ENCODE measurements around the gene RGS11. TPM values are rescaled to one million over a fixed set of nuclear protein-coding genes. Genes with fewer than 3 reads are reported as not detected.
"Not testable (repeated sequence)": the region's sequence is repeated elsewhere in the genome, so short reads cannot be mapped to it uniquely, and the experiment has no call there.

The RGS11 gene
- polyA plus RNA-seq, 4 donors = 0.49 to 20.1 (median 7.4) TPM

DNA sequence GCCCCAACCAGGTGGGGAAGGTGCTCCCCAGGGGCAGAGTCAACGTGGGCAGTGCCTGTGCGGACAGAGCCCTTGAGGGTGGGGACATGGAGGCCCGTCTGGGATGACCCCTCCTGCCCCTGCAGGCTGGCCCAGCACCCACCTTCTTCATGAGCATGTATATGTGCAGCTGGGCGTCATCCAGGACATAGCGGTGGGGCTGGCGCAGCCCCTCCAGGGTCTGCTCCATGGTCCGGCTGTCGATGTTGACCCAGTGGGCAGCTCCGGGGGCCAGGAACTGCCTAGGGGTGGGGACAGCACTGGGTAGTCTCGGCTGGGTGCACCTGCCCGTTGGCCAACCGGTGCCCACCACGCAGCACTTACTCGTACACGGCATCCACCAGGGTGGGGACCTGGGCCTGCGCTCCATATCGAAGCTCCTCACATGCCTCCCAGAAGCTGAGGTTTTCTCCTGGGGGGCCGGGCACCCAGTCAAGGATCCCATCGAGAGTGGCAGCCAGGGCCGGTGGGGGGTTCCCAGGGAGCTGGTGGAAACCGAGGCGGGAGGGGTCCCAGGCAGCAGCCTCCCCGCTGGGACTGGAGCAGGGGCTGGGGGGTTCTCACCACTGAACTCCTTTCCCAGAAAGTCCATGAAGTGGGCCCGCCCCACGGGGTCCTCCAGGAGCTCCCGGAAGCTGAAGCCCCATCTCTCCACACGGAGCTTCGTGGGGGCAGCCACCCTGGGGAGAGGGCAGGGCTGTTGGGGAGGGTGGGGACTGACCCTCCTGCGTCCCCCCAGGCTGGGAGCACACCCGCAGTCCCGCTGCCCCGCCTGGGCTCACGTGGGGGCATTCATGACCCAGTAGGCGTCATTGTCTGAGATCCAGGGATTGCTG lies 5.1 kb downstream of the RGS11 start:
- 78 to 84% (median 84%) methylated on average over 27 to 34 of the region's 34 CpGs for WGBS, 3 donors
- Histone ChIP-seq H3K9me3 (ENCODE audit: control insufficient read depth in 2 of 2, insufficient read depth in 1 of 2, low read depth in 1 of 2, low read length in 1 of 2) (no peaks in the 10 kb centered on the region), H3K27ac (ENCODE audit: low read depth in 1 of 3, low read length in 2 of 3) (peak overlapping the region in 2 of 3 donors; percentile 26 to 41), H3K27me3 (ENCODE audit: control insufficient read depth in 3 of 3, insufficient read depth in 3 of 3, low read length in 3 of 3) (peaks cover 0 to 29% (median 0%) of the 10 kb centered on the region in 3 donors), H3K36me3 (ENCODE audit: control insufficient read depth in 3 of 3, insufficient read depth in 2 of 3, low read depth in 1 of 3, low read length in 3 of 3) (peaks cover 0 to 2% (median 0%) of the 10 kb centered on the region in 3 donors), H3K4me3 (ENCODE audit: low read depth in 1 of 3, low read length in 3 of 3) (no peak overlapping the region), H3K4me1 (ENCODE audit: control insufficient read depth in 3 of 3, insufficient read depth in 2 of 3, low read depth in 1 of 3, low read length in 2 of 3) (peaks cover 2 to 7% (median 4%) of the 10 kb centered on the region in 3 donors)
- DNase-seq = no peak
- no peak for FAIRE-seq

DNA sequence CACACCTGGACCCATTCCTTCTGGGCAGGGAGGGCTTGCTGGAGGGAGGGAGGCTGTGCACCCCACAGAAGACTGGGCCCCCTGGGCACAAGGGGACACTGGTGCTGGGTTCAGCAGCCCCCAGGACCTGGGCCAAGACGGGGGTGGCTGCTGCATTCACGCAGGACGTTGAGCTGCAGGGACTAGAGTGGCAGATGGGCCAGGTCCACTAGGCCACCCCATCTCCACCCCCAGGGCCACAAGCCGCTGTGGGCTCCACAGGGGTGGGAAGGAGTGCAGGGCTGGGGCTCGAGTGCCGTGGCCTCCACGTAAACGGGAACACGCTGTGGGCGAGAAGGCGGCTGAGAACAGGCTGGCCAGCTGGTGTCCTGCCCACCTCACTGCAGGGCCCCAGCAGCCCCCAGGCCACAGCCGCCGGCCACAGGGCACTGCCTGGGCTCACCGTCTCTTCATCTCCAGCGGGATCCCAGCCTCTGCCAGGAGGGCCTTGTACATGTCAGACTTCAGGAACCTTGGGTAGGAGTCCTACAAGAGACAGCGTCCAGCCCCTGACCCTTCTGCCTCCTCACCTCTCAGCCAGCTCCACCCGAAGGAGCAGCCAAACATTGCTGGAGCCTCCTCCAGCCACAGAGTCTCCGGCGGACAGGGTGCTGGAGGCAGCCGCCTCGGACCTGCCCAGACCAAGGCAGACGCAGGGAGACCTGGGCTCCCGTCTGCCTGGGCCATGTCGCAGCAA lies 6.5 kb downstream of the RGS11 start:
- no peak for FAIRE-seq
- 52 to 75% (median 73%) methylated on average over 22 to 24 of the region's 24 CpGs for WGBS, 3 donors

DNA sequence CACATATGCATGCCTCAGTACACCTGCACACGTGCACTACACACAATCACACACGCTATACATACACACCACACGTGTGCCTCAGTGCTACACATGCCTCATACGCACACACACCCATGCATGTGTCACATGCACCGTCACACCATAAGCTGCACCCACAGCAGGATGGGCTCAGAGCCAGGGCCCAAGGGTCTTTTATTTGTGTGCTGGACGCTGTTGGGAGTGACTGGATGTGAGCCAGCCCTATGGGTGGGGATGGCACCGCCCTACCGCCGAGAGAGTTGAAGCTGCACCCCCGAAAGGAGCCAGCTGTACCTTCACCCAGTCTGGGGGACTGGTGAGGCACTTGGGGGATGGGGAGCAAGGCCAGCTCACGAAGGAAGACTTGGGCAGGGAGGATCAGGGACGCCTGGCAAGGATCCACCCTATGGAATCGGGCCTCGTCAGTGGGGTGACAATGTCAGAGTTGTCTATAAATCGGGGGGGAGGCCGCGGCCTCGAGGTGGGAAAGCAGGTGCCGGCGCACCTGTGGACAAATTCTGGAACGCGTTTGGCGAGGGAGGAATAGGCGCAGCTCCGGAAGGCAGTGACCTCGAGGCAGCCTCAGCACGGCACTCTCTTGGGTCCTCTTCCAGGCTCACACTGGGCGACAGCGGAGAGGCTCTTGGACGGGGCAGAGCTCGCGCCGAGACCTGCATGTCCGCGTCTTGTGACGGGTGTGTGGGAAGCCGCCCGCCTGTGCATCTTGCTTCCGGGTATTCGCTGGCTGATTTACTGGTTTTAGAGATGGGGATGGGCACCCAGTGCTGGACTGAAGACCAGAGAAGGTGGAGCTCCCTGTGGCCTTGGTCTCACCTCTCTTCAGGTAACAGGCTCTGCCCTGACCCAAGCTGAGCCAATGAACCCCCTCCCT lies 7.3 kb downstream of the RGS11 start:
- H3K4me3 ChIP-seq (ENCODE audit: low read depth in 1 of 3, low read length in 3 of 3) = peak overlapping the region in 1 of 3 donors; percentile 56
- H3K27ac ChIP-seq (ENCODE audit: low read depth in 1 of 3, low read length in 2 of 3) = peak overlapping the region in 2 of 3 donors; percentile 89 to 94
- no peaks in the 10 kb centered on the region for H3K9me3 ChIP-seq (ENCODE audit: control insufficient read depth in 2 of 2, insufficient read depth in 1 of 2, low read depth in 1 of 2, low read length in 1 of 2)
- peaks cover 0 to 4% (median 2%) of the 10 kb centered on the region in 3 donors for H3K4me1 ChIP-seq (ENCODE audit: control insufficient read depth in 3 of 3, insufficient read depth in 2 of 3, low read depth in 1 of 3, low read length in 2 of 3)
- DNase-seq = peak in 1 of 2 donors; percentile 96
- H3K27me3 ChIP-seq (ENCODE audit: control insufficient read depth in 3 of 3, insufficient read depth in 3 of 3, low read length in 3 of 3) = peaks cover 0 to 10% (median 0%) of the 10 kb centered on the region in 3 donors
- H3K36me3 ChIP-seq (ENCODE audit: control insufficient read depth in 3 of 3, insufficient read depth in 2 of 3, low read depth in 1 of 3, low read length in 3 of 3) = peaks cover 0 to 23% (median 11%) of the 10 kb centered on the region in 3 donors
- WGBS, 3 donors = 18 to 54% (median 34%) methylated on average over 38 to 40 of the region's 40 CpGs
- FAIRE-seq = no peak

More for the DNA sequence above, 6.5 kb downstream of the RGS11 start:
- Histone ChIP-seq H3K27ac (ENCODE audit: low read depth in 1 of 3, low read length in 2 of 3) (peak overlapping the region in 2 of 3 donors; percentile 89 to 94), H3K36me3 (ENCODE audit: control insufficient read depth in 3 of 3, insufficient read depth in 2 of 3, low read depth in 1 of 3, low read length in 3 of 3) (peaks cover 0 to 15% (median 4%) of the 10 kb centered on the region in 3 donors), H3K27me3 (ENCODE audit: control insufficient read depth in 3 of 3, insufficient read depth in 3 of 3, low read length in 3 of 3) (peaks cover 0 to 17% (median 0%) of the 10 kb centered on the region in 3 donors), H3K4me1 (ENCODE audit: control insufficient read depth in 3 of 3, insufficient read depth in 2 of 3, low read depth in 1 of 3, low read length in 2 of 3) (peaks cover 0 to 4% (median 2%) of the 10 kb centered on the region in 3 donors), H3K9me3 (ENCODE audit: control insufficient read depth in 2 of 2, insufficient read depth in 1 of 2, low read depth in 1 of 2, low read length in 1 of 2) (no peaks in the 10 kb centered on the region), H3K4me3 (ENCODE audit: low read depth in 1 of 3, low read length in 3 of 3) (peak overlapping the region in 1 of 3 donors; percentile 56)
- no peak for DNase-seq

DNA sequence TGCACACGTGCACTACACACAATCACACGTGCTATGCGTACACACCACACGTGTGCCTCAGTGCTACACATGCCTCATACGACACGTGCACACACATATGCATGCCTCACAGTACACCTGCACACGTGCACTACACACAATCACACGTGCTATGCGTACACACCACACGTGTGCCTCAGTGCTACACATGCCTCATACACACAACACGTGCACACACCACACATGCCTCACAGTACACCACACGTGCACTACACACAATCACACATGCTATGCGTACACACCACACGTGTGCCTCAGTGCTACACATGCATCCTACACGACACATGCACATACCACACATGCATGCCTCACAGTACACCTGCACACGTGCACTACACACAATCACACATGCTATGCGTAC lies 8.2 kb downstream of the RGS11 start:
- H3K4me3 ChIP-seq (ENCODE audit: low read depth in 1 of 3, low read length in 3 of 3); H3K9me3 ChIP-seq (ENCODE audit: control insufficient read depth in 2 of 2, insufficient read depth in 1 of 2, low read depth in 1 of 2, low read length in 1 of 2); H3K27me3 ChIP-seq (ENCODE audit: control insufficient read depth in 3 of 3, insufficient read depth in 3 of 3, low read length in 3 of 3); FAIRE-seq; H3K4me1 ChIP-seq (ENCODE audit: control insufficient read depth in 3 of 3, insufficient read depth in 2 of 3, low read depth in 1 of 3, low read length in 2 of 3); DNase-seq: not testable (repeated sequence)
- peaks cover 3 to 29% (median 15%) of the 10 kb centered on the region in 3 donors for H3K36me3 ChIP-seq (ENCODE audit: control insufficient read depth in 3 of 3, insufficient read depth in 2 of 3, low read depth in 1 of 3, low read length in 3 of 3)
- 78 to 84% (median 83%) methylated on average over 17 of the region's 17 CpGs for WGBS, 3 donors
- H3K27ac ChIP-seq (ENCODE audit: low read depth in 1 of 3, low read length in 2 of 3) = peak overlapping the region in 1 of 3 donors; percentile 89

DNA sequence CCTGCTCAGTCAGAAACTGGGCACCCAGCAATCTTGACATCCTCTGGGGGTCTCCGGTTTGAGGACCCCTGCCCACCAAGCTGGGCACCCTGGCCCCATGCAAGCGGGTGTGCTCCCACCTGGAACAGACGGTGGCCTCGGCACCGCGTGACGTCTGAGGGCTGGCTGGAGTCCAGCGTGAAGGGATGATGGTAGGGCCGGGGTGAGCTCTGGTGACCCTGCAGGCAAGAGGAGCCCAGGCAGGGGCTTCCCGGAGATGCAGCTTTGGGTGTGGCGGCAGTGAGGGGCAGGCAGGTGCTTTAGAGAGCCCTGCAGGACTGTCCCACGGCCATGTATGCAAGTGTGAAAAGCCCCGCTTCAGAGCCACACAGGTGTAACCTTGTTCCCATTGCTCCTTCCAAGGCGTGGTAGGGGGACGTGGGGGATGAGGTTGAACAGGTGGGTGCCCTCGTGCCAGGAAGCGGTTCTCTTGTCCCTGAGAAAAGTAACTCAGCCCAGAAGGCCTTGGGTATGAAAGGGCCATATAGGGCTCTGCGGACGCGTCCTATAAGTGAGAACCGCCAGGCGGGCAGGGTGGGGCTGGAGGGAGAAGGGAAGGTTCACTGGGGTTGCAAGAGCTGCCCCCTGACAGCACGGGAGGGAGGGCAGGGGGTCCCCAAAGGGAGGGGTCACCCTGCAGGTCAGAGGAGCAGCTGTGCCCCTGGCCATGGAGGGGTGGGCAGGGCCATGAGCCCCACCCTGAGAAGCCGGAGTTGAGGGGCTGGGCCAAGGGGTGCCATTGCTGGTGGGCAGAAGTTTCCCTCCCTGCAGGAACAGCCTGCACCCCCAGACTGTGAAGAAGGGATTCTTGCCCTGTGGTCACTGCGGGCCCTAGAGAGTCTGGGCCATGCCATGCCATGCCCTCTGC lies 9.2 kb downstream of the RGS11 start:
- no peak for FAIRE-seq
- Histone ChIP-seq H3K27ac (ENCODE audit: low read depth in 1 of 3, low read length in 2 of 3) (peak overlapping the region in 2 of 3 donors; percentile 43 to 57), H3K9me3 (ENCODE audit: control insufficient read depth in 2 of 2, insufficient read depth in 1 of 2, low read depth in 1 of 2, low read length in 1 of 2) (no peaks in the 10 kb centered on the region), H3K36me3 (ENCODE audit: control insufficient read depth in 3 of 3, insufficient read depth in 2 of 3, low read depth in 1 of 3, low read length in 3 of 3) (peaks cover 3 to 40% (median 15%) of the 10 kb centered on the region in 3 donors), H3K4me3 (ENCODE audit: low read depth in 1 of 3, low read length in 3 of 3) (no peak overlapping the region), H3K4me1 (ENCODE audit: control insufficient read depth in 3 of 3, insufficient read depth in 2 of 3, low read depth in 1 of 3, low read length in 2 of 3) (peaks cover 0 to 4% (median 2%) of the 10 kb centered on the region in 3 donors), H3K27me3 (ENCODE audit: control insufficient read depth in 3 of 3, insufficient read depth in 3 of 3, low read length in 3 of 3) (no peaks in the 10 kb centered on the region)
- whole genome bisulfite sequencing, 3 donors = 50 to 61% (median 53%) methylated on average over 25 of the region's 25 CpGs
- no peak for DNase-seq

DNA sequence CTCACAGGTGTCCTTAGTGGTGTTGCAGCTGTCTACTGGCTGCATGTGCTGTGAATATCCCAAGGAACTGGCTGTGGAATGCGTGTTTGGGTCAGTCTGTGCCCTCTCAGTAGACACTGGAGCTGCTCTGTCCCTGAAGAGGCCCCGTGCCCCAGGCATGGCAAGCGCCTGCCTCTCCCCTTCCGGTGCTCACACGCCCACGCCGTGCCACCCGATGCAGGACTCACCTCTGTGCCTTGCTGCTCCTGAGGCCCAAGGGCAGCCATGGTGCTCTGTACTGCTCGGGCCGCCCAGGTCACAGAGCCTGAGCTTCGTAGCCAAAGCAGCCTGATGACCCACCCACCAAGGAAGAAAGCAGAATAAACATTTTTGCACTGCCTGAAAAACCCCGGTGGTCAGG lies 10.0 kb downstream of the RGS11 start:
- FAIRE-seq (no peak), DNase-seq (peak in 1 of 2 donors; percentile 74)
- WGBS, 3 donors = 8 to 63% (median 28%) methylated on average over 10 to 12 of the region's 12 CpGs
- H3K4me1 ChIP-seq (ENCODE audit: control insufficient read depth in 3 of 3, insufficient read depth in 2 of 3, low read depth in 1 of 3, low read length in 2 of 3) = peaks cover 0 to 4% (median 2%) of the 10 kb centered on the region in 3 donors
- H3K4me3 ChIP-seq (ENCODE audit: low read depth in 1 of 3, low read length in 3 of 3) = no peak overlapping the region
- no peaks in the 10 kb centered on the region for H3K27me3 ChIP-seq (ENCODE audit: control insufficient read depth in 3 of 3, insufficient read depth in 3 of 3, low read length in 3 of 3)
- no peaks in the 10 kb centered on the region for H3K9me3 ChIP-seq (ENCODE audit: control insufficient read depth in 2 of 2, insufficient read depth in 1 of 2, low read depth in 1 of 2, low read length in 1 of 2)
- H3K27ac ChIP-seq (ENCODE audit: low read depth in 1 of 3, low read length in 2 of 3) = peak overlapping the region in 2 of 3 donors; percentile 43 to 57
- H3K36me3 ChIP-seq (ENCODE audit: control insufficient read depth in 3 of 3, insufficient read depth in 2 of 3, low read depth in 1 of 3, low read length in 3 of 3) = peaks cover 3 to 48% (median 15%) of the 10 kb centered on the region in 3 donors

DNA sequence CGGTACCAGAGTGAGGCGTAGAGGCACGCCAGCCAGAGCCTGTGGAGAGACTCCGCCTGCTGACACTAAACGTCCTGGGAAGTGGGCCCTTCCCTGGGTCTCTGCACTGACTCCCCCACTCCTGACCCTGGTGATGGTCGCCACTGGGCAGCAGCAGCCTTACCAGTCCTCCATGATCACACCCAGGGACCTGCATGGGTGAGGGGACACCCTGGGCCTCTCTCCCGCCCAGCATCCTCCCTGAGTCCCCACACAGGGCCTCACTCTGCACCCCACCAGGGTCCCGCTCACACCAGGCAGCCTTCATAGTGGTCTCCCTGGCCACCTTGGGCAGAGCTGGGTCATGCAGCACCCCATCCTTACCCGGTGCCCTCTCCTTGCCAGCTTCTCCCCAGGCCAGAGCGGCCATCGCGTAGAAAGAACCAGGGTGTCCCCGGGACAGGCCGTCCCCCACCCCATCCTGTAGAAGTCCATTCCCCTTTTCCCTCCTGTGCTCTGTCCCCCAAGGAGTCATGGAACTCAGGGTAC lies 10.7 kb downstream of the RGS11 start:
- WGBS, 3 donors = 88 to 90% (median 89%) methylated on average over 14 of the region's 14 CpGs
- Histone ChIP-seq H3K9me3 (ENCODE audit: control insufficient read depth in 2 of 2, insufficient read depth in 1 of 2, low read depth in 1 of 2, low read length in 1 of 2) (no peaks in the 10 kb centered on the region), H3K36me3 (ENCODE audit: control insufficient read depth in 3 of 3, insufficient read depth in 2 of 3, low read depth in 1 of 3, low read length in 3 of 3) (peaks cover 3 to 54% (median 15%) of the 10 kb centered on the region in 3 donors), H3K4me3 (ENCODE audit: low read depth in 1 of 3, low read length in 3 of 3) (no peak overlapping the region), H3K27me3 (ENCODE audit: control insufficient read depth in 3 of 3, insufficient read depth in 3 of 3, low read length in 3 of 3) (no peaks in the 10 kb centered on the region), H3K27ac (ENCODE audit: low read depth in 1 of 3, low read length in 2 of 3) (peak overlapping the region in 2 of 3 donors; percentile 43 to 57), H3K4me1 (ENCODE audit: control insufficient read depth in 3 of 3, insufficient read depth in 2 of 3, low read depth in 1 of 3, low read length in 2 of 3) (peaks cover 0 to 4% (median 2%) of the 10 kb centered on the region in 3 donors)
- FAIRE-seq (no peak), DNase-seq (no peak)

All from small intestine (tissue), 7 donors.